HUDEP-2 (cell line): Measurements from ENCODE around the gene NECTIN4.

Source experiments
- DNase-seq, 76 experiments: peaks; one replicate each; lab custom pipeline; 2025; ENCODE audit not compliant: unreplicated experiment in 76 of 76; lab: John Stamatoyannopoulos, UW

NECTIN4 gene

DNA sequence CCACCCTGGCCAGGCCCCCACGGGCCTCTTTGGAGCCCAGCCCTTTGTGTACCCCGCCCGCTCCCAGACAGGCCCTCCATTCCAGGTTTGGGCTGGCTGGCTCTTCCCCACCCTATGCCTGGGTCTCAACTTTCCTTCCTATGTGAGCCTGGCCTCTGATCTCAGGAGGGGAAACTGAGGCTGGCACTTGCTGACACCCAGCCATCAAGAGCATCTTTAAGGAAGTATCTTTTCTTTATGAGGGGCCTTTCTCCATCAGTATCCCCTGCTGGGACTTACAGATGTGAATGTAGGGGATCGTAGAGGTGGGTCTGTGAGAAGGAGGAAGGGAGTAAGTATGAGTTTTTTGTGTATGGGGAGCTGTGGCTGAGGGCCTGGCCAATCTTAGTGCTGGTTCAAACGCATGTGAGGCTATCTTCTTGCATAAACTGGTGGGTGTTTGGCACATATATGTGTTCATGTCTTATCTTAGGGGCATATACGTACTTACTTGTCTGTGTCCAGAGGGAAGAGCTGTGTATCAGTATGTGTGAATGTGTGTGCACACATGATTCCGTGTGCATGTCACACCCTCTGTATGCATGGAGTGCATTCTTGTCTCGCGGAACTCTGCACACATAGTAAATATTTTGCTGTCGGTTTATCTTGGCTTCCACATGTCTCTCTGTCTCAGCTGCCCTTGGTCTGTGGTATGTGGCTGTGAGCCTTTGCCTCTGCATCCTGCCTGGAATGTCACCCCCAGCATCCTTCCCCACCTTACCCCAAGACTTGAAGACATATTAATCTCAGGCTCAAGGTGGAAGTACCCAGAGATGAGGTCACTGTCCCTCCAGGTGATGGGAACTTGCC lies 5.4 kb downstream of the NECTIN4 start:
- DNase-seq = no peak

DNA sequence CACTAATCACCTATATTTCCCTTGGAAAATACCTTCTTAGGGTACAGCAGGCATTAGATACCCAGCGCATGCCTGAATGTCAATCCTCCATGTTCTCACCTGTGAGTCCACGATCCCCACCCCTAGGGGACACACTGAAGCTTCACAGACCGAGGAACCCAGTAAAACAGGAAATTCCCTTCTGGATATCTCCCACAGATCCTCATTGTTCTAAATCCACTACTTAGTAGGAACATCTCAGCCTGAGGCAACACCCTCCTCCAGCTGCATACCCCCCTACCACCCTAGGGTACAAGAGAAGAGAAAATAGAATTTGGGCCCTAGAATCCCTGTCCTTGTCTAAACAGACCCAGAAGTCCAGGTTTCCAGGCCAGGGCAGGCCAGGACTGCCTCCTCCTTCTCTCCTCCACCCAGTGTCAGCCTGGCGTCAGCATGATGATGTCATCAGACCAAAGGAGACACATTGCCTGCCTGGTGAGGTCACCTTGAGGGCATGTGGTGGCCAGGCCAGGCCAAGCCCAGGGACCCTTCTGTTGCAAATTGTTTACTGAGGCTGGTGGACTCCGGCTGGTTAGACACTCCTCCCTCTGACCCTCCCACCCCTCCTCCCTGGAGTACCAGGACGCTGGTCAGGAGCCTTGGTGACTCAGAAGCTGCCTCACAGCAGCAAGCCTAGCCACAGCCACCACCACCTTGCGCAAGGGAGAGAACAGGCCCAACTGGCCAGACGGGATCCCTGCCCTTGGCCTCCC lies 6.2 kb downstream of the NECTIN4 start:
- DNase-seq = peak in 23 of 76 experiments; percentile 2 to 54 (median 32)

- DNase-seq = no peak
Measured at GRCh38 chr1:161082483-161082882, 6.9 kb downstream of the NECTIN4 start.

GRCh38 chr1:161081519-161081918 lies 7.8 kb downstream of the NECTIN4 start:
- no peak for DNase-seq

DNA sequence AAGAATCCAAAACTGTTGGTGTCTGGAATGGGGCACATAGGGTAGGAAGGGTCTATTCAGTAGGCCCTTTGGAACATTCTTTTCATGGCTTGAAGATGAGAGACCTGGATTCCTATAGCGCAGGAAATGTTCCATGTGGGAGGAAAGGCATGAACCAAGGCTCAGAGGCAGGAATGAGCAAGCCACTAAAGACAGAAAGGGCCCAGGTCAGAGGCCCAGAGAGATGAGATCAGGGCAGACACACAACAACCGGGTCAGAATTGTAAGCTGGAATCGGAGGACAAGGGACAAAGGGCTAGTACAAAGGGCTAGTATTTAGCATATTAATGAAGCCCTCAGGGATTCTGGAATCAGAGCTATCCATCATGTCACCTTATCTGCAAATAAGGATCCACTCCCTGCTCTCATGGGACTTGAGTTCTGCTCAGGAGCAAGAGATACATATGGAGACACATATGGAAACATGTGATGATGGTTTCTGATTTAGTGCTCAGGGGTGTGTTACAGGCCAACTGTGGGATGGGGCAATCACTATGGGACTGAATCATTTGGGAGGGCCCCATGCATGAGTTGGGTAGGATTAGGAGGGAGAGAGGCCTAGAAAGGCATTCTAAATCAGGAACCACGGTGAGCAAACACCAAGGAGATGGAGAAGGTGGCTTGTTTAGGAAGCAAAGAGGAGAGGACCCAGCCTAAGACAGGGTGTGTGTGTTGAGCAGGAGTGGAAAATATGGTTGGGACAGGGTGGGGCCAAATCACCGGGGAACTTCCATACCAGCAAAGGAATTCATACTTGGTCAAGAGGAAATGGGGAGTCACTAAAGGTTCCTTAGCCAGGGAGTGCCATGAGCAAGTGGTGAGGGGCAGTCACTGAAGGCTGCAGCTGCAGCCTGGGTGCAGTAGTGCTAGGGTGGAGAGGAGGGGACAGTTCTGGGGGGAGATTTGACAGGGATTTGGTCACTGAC lies 8.6 kb downstream of the NECTIN4 start:
- no peak for DNase-seq

GRCh38 chr1:161079436-161080110 lies 9.8 kb downstream of the NECTIN4 start:
- no peak for DNase-seq

- no peak for DNase-seq
Measured at GRCh38 chr1:161077426-161077825, 11.9 kb downstream of the NECTIN4 start.

GRCh38 chr1:161076410-161076809 lies 12.9 kb downstream of the NECTIN4 start:
- no peak for DNase-seq

DNA sequence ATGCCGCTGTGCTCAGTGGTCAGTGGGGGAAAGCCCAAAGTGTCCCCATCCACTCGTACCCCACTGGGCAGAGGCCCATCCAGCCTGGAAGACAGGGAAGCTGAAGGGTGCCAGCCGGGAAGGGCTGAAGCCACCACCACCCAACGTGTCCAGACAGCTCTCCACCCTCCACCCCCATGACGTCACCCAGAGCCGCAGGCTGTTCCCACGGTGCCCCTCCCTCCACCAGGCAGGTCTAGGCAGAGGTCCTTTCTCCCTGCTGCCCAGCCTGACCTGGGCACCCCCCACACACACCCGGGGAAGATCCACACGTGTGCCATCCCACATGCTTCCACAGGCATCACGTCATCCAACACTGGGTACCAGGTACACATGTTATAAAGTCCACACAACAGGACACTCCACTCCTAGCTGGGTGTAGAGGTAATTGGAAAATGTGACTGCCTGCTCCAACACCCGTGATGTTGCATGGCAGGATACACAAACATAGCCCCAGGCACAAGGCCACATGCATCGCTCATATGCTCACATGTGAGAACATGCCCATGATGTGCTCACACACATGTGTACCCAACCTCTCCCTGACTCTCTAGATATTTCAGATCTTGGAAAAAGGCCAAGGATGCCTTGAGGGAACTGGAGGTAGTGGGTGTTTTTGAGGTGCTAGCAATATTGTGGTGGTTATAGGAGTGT lies 14.5 kb downstream of the NECTIN4 start:
- peak in 1 of 76 experiments; percentile 9 for DNase-seq

- peak in 1 of 76 experiments; percentile 2 for DNase-seq
Measured at GRCh38 chr1:161073474-161074121, 15.8 kb downstream of the NECTIN4 start.

DNA sequence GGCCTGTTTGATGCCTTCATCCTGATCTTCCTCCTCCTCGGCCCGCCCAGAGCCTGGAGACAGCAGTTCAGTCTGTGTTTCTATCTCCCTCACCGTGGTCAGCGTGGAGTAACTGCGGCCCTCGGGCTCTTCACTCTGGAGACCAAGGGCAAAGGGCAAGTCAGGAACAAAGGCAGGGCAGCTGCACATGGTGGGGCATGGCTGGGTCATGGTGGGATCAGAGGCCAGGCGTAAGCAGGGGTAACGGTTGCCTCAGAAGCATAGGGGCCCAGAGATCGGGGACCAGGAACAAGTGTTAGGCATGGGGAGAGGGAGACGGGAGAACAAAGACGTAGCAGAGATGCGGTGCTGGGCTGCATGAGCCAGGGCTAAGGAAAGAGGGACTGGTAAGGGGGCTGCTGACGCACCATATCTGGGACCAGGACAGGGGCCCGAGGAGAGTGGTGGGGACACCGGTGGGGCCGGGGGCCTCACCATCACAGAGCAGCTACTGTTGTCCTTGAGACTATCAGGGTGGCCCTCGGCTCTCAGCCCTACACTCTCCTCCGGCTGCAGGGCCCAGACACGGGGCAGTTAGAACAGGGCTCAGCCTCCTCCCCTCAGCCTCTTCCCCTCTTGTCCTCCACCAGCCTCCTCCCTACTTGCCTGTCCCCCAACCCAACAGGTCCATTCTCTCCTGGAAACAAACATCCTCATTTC lies 16.5 kb downstream of the NECTIN4 start:
- DNase-seq = no peak

GRCh38 chr1:161071886-161072371 lies 17.4 kb downstream of the NECTIN4 start:
- DNase-seq = peak in 48 of 76 experiments; percentile 5 to 63 (median 30)

DNA sequence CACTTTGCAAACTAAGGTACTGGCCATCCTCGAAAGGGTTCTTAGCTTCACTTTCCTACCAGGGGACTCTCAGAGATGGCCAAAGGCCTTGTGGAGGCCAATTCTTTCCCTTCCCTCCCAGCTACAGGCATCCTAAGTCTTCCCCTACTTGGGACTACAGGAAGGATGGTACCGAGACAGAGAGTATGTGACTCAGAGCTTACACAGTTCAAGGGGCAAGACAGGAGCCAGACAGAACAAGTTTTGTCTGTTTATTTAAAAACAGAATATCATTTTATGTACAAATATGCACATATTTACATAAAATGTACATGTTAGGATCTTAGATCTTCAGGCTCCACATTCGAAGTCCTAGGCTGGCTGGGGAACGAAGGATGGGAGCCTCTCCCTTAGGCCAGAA lies 18.6 kb downstream of the NECTIN4 start:
- DNase-seq = no peak

DNA sequence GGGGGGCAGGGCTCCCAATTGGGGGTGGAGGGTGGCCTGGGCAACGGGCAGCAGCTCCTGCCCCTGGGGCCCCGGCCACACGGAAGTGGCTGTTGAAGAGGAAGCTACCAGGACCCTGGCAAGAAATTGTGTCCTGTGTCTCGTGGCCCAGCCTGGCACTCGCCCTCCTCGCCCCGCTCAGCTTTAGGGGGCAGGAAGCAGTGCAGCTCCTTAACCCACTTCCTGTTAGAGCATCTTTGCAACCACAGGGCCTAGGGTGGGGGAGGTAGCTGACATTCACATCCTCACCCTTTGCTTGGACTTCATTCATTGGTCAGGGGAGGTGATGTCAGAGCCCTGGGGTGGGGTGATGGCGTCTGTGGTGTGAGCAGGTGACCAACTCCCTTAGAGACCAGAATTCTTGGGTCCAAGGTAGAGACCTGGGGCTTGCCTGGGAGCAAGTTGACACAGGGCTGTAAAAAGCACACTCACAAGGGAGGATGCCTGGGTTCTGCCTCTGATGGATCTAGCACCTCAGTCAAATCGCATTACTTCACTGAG lies 19.6 kb downstream of the NECTIN4 start, which contains the start of gene ARHGAP30:
Gene ARHGAP30 (minus strand): TSS at position 161 of the 540 bp plus-strand sequence. CDS start 267 bp downstream, outside the sequence.
- DNase-seq = peak in 1 of 76 experiments; percentile 24

- no peak for DNase-seq
Measured at GRCh38 chr1:161069241-161069640, 20.1 kb downstream of the NECTIN4 start.

DNA sequence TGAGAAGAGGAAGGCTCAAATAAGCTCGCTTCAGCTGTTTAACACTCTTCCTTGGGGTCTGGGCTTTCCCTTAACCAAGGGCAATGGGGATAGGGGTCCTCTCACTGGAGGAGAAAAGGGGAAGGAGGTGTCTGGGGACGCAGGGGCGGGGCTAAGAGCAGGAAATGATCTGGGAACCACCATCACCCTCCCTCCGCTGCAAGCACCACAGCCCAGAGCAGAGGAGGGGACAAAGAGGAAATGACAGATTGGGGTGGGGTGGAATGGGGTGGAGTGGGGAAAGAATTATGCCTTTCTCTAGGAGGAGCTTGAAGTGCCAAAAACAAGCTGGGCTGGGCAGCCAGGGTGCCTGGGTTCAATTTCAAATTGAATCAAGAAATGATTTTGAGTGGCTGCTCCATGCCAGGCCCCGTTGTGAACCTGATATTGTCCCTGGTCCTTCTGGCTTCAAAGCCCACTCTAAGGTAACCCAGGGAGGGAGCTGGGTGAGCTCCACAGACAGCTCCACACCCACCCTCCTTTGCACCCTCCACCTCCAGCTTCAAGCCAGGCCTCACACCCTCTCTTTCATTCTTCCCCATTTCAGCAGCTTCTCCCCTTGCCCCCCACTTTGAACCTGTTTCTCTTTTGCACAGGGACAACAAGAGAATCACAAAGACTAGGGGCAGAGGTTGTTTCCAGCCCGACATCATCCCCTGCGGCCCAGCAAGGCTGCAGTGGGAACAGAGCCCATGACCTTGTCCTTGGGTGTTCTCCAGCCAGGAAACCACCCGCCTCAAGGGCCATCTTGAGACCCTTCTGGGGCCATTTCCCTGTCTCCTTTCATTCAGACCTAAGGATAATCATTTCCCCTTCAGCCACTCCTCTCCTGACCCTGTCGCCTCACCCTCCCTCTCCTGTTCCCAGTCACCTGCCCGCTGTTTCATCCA lies 20.8 kb downstream of the NECTIN4 start:
- DNase-seq = peak in 18 of 76 experiments; percentile 2 to 36 (median 20)

DNA sequence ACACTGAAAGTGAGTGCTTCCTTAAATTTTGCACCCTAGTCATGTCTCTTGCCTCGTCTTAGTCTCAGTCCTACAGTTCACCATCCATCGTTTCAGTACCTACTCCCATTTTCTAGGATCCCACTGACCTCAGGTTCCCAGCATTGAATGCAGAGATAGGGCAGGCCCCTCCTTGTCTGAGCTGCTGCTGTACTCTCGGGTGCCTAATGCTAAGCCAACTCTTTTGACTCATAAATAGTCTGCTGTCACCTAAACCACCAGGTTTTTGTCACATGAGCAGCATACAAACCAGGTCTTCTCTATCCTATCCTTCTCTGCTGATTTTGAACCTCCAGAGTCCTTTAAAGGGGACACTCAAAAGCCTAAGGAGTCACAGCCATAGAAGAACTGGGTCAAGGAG lies 22.7 kb downstream of the NECTIN4 start:
- no peak for DNase-seq
